Neural progenitor cell (in vitro differentiated cells): Measurements from ENCODE around the gene CCDC80.

Experiments
- CTCF ChIP-seq: fragments of 200-600 bp; sonication (generic); IDR thresholded peaks from 2 replicates; pipeline ENCODE4 v1.5.1; 2017; ENCODE audit warnings: antibody characterized with exemption, mild to moderate bottlenecking
- EZH2 ChIP-seq: fragments of 200-600 bp; sonication (generic); IDR thresholded peaks from 2 replicates; pipeline ENCODE4 v1.6.1; 2017; ENCODE audit warnings: antibody characterized with exemption, mild to moderate bottlenecking, moderate library complexity

- TF ChIP-seq CTCF (no peak), EZH2 (no peak)
Measured at GRCh38 chr3:112585782-112586181, 55.2 kb downstream of the CCDC80 start.
